IPS-NIHi11 (cell line): ENCODE results near the gene INSIG1.

Experiments used
- DNase-seq: peaks from one replicate; pipeline ENCODE4 v3.0.0; 2012; ENCODE audit warnings: mixed read lengths, low spot score

Gene INSIG1

GRCh38 chr7:155266440-155266839 lies 31.2 kb upstream of the INSIG1 start:
- DNase-seq, result no peak

GRCh38 chr7:155267023-155267422 lies 30.7 kb upstream of the INSIG1 start:
- DNase-seq, result no peak

- no peak for DNase-seq
Observed at GRCh38 chr7:155267436-155267835, 30.2 kb upstream of the INSIG1 start.

- no peak for DNase-seq
Observed at GRCh38 chr7:155268211-155268610, 29.5 kb upstream of the INSIG1 start.

- no peak for DNase-seq
Observed at GRCh38 chr7:155268921-155269650, 28.6 kb upstream of the INSIG1 start.

- DNase-seq, result no peak
Observed at GRCh38 chr7:155269766-155270585, 27.7 kb upstream of the INSIG1 start.

- no peak for DNase-seq
Observed at GRCh38 chr7:155270861-155271260, 26.8 kb upstream of the INSIG1 start.

GRCh38 chr7:155274633-155275355 lies 22.9 kb upstream of the INSIG1 start:
- no peak for DNase-seq

- DNase-seq, result no peak
Observed at GRCh38 chr7:155276042-155276799, 21.5 kb upstream of the INSIG1 start.

GRCh38 chr7:155276800-155277375 lies 20.8 kb upstream of the INSIG1 start:
- DNase-seq, result no peak

- no peak for DNase-seq
Observed at GRCh38 chr7:155277385-155277994, 20.2 kb upstream of the INSIG1 start.

- DNase-seq, result no peak
Observed at GRCh38 chr7:155278921-155279320, 18.8 kb upstream of the INSIG1 start.

- DNase-seq, result no peak
Observed at GRCh38 chr7:155279787-155280445, 17.8 kb upstream of the INSIG1 start.

- DNase-seq, result no peak
Observed at GRCh38 chr7:155280446-155281397, 17.0 kb upstream of the INSIG1 start.

GRCh38 chr7:155281398-155281969 lies 16.2 kb upstream of the INSIG1 start:
- DNase-seq, result no peak

GRCh38 chr7:155282671-155283070 lies 15.0 kb upstream of the INSIG1 start:
- DNase-seq, result no peak

GRCh38 chr7:155283565-155284194 lies 14.0 kb upstream of the INSIG1 start:
- DNase-seq, result no peak

GRCh38 chr7:155284496-155285274 lies 13.0 kb upstream of the INSIG1 start:
- DNase-seq, result no peak
